GM12874 (cell line): ENCODE measurements around the gene SEMA6A.

Source experiments
- CTCF ChIP-seq: IDR thresholded peaks from 2 replicates; pipeline ENCODE4 v1.5.1; 2011; ENCODE audit warnings: low read depth, mild to moderate bottlenecking, control low read depth, low read length, moderate library complexity; ENCODE audit not compliant: insufficient read depth

The SEMA6A gene

GRCh38 chr5:116507051-116507537, 67.5 kb downstream of the SEMA6A start:
- no peak for TF ChIP-seq CTCF

- no peak for TF ChIP-seq CTCF
Measured at GRCh38 chr5:116506488-116506887, 68.1 kb downstream of the SEMA6A start.

- no peak for TF ChIP-seq CTCF
Measured at GRCh38 chr5:116504593-116505166, 69.9 kb downstream of the SEMA6A start.

- TF ChIP-seq CTCF, result no peak
Measured at GRCh38 chr5:116502616-116503015, 72.0 kb downstream of the SEMA6A start.

GRCh38 chr5:116502138-116502537, 72.5 kb downstream of the SEMA6A start:
- no peak for TF ChIP-seq CTCF

GRCh38 chr5:116498503-116499048, 76.0 kb downstream of the SEMA6A start:
- no peak for TF ChIP-seq CTCF

- no peak for TF ChIP-seq CTCF
Measured at GRCh38 chr5:116497631-116498030, 77.0 kb downstream of the SEMA6A start.
